Caco-2 (cell line): Measurements from ENCODE around the gene MZT2A. TPM values are rescaled to one million over a fixed set of nuclear protein-coding genes. Genes with fewer than 3 reads are reported as not detected.
"Not testable (repeated sequence)": the region's sequence is repeated elsewhere in the genome, so short reads cannot be mapped to it uniquely, and the experiment has no call there.

ENCODE experiments used
- BruUV-seq: library from RNA; stranded (reverse); fragments of 400-500 nt; replicated peaks from 2 replicates; lab custom pipeline; 2021; lab: Mats Ljungman, UMichigan
- CTCF ChIA-PET: fragments of 300-600 bp; sonication (Branson Sonifier 250); formaldehyde crosslinking; loops from one replicate; lab custom pipeline; 2022; ENCODE audit warnings: antibody characterized with exemption; lab: Charles Lee
- POLR2A ChIA-PET: fragments of 300-600 bp; sonication (Branson Sonifier 250); formaldehyde crosslinking; loops from one replicate; lab custom pipeline; 2022; ENCODE audit warnings: antibody characterized with exemption; lab: Charles Lee
- DNase-seq, 2 experiments: peaks; one replicate each; pipeline versions ENCODE4 v3.0.0 to v3.0.0-alpha.2; 2020 to 2022
- H3K27me3 ChIP-seq: replicated peaks from 2 replicates; pipeline ENCODE4 v1.6.0; 2011; ENCODE audit warnings: low read length; ENCODE audit not compliant: control insufficient read depth, insufficient read depth
- H3K36me3 ChIP-seq: 2 replicates; pipeline ENCODE4 v1.5.1; 2011; ENCODE audit warnings: low read length; ENCODE audit not compliant: control insufficient read depth, insufficient read depth
- H3K4me1 ChIP-seq: fragments of 250-450 bp; sonication (Bioruptor Pico); 2 replicates; pipeline ENCODE4 v1.5.1; 2020; ENCODE audit warnings: mild to moderate bottlenecking
- H3K4me3 ChIP-seq: 2 replicates; pipeline ENCODE4 v1.5.1; 2011; ENCODE audit warnings: low read depth, mild to moderate bottlenecking, control low read depth, low read length
- H3K9me3 ChIP-seq: fragments of 250-450 bp; sonication (Bioruptor Pico); 2 replicates; pipeline ENCODE4 v1.5.1; 2020; ENCODE audit warnings: mild to moderate bottlenecking, moderate library complexity
- H3K27ac Mint-ChIP-seq: one replicate; pipeline ENCODE4 v1.8.0; 2022; ENCODE audit warnings: mixed read lengths; ENCODE audit not compliant: unreplicated experiment
- H3K27me3 Mint-ChIP-seq: one replicate; pipeline ENCODE4 v1.8.0; 2022; ENCODE audit warnings: mixed read lengths; ENCODE audit not compliant: insufficient read depth, unreplicated experiment
- H3K36me3 Mint-ChIP-seq: one replicate; pipeline ENCODE4 v1.8.0; 2022; ENCODE audit warnings: mild to moderate bottlenecking, mixed read lengths; ENCODE audit not compliant: insufficient read depth, unreplicated experiment
- H3K4me1 Mint-ChIP-seq: one replicate; pipeline ENCODE4 v1.8.0; 2022; ENCODE audit warnings: low read depth, mixed read lengths; ENCODE audit not compliant: unreplicated experiment
- H3K4me3 Mint-ChIP-seq: one replicate; pipeline ENCODE4 v1.8.0; 2022; ENCODE audit warnings: mild to moderate bottlenecking, moderate library complexity, mixed read lengths; ENCODE audit not compliant: unreplicated experiment
- H3K9me3 Mint-ChIP-seq: one replicate; pipeline ENCODE4 v1.8.0; 2022; ENCODE audit warnings: mixed read lengths; ENCODE audit not compliant: unreplicated experiment
- intact Hi-C: fragments of 100-400 bp; cut with micrococcal nuclease; formaldehyde crosslinking; loops from one replicate; pipeline ENCODE4 v1.10.0; 2022; ENCODE audit not compliant: unreplicated experiment
- total RNA-seq: library from RNA; stranded (reverse); gene quantifications from 2 replicates; pipeline ENCODE4 v1.2.3, GENCODE V29; 2022

MZT2A gene
- total RNA-seq, 1 experiment from 2014 or later = 275 TPM

DNA sequence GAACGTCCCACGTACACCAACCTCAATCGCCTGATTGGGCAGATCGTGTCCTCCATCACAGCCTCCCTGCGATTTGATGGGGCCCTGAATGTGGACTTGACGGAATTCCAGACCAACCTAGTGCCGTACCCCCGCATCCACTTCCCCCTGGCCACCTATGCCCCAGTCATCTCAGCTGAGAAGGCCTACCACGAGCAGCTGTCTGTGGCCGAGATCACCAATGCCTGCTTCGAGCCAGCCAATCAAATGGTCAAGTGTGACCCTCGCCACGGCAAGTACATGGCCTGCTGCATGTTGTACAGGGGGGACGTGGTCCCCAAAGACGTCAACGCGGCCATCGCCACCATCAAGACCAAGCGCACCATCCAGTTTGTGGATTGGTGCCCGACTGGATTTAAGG lies 11.8 kb downstream of the MZT2A start:
- intact Hi-C loops, H3K36me3 Mint-ChIP-seq, DNase-seq, CTCF ChIA-PET, BruUV-seq, H3K27me3 Mint-ChIP-seq, H3K4me1 Mint-ChIP-seq, H3K4me3 ChIP-seq, H3K9me3 Mint-ChIP-seq, H3K27ac Mint-ChIP-seq, H3K9me3 ChIP-seq, H3K4me3 Mint-ChIP-seq, POLR2A ChIA-PET, H3K27me3 ChIP-seq, H3K4me1 ChIP-seq, H3K36me3 ChIP-seq: not testable (repeated sequence)

DNA sequence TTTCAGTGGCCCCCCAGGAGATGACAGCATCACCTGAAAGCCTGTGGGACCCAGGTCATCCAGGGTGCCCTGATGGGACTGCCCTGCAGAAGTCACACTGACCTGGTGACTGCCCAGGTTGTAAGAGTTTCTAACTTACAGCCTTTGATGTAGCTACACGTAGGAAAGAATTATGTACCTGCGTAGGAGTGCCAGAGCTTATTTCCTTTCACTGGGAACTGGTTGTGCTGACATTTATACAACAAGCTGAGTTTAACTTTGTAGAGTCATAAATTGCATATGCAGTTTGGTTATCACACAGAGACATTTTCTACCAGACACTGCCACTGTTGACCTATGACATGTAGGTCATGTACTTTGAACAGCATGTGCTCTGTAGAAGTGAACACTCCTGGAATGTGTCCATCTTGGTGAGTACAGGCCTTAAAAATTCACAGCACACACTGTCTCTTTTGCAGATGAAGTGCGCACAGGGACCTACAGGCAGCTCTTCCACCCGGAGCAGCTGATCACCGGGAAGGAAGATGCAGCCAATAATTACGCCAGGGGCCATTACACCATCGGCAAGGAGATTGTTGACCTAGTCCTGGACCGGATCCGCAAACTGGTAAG lies 13.2 kb downstream of the MZT2A start:
- BruUV-seq, H3K4me3 Mint-ChIP-seq, DNase-seq, H3K9me3 Mint-ChIP-seq, H3K36me3 ChIP-seq, H3K27me3 ChIP-seq, H3K4me1 ChIP-seq, POLR2A ChIA-PET, H3K27me3 Mint-ChIP-seq, H3K9me3 ChIP-seq, H3K4me3 ChIP-seq, intact Hi-C loops, H3K4me1 Mint-ChIP-seq, H3K36me3 Mint-ChIP-seq, H3K27ac Mint-ChIP-seq: not testable (repeated sequence)
- CTCF ChIA-PET = interaction anchor here (1.1 kb wide), 1 partner anchor 14 kb away, joined by 3 read pairs; no protein-coding TSS in a partner anchor

DNA sequence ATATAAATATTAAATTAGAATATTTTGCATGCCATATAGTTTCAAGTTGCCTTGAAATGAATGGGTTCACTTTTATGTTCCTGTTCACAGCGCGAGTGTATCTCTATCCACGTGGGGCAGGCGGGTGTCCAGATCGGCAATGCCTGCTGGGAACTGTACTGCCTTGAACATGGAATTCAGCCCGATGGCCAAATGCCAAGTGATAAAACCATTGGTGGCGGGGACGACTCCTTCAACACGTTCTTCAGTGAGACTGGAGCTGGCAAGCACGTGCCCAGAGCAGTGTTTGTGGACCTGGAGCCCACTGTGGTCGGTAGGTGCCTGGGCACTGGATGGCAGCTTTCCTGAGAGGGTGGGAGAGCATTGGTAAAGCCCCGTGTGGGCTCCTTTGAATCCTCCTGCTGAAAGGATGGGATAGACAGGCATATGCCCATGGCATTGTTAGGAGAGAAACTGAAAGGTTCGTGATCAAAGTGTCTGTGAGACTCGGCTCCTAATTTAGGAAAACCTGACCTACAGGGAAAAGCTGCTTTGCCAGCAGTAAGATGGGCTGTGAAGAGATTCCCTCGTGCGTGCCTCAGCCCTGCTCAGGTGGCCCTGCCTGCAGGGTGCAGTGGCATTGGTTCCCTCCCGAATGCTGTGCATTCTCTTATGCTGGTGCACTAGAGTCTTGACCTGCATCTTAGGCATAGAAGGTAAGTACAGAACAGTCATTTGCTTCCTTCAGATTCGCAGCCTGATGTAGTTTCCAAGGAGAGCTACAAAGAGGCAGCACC lies 13.9 kb downstream of the MZT2A start:
- H3K27me3 Mint-ChIP-seq, H3K9me3 Mint-ChIP-seq, intact Hi-C loops, BruUV-seq, H3K27ac Mint-ChIP-seq, H3K9me3 ChIP-seq, H3K4me1 Mint-ChIP-seq, H3K27me3 ChIP-seq, H3K36me3 ChIP-seq, DNase-seq, POLR2A ChIA-PET, H3K4me3 Mint-ChIP-seq, H3K36me3 Mint-ChIP-seq, H3K4me1 ChIP-seq, H3K4me3 ChIP-seq: not testable (repeated sequence)
- CTCF ChIA-PET = interaction anchor here (1.1 kb wide), 1 partner anchor 15 kb away, joined by 3 read pairs; no protein-coding TSS in a partner anchor

DNA sequence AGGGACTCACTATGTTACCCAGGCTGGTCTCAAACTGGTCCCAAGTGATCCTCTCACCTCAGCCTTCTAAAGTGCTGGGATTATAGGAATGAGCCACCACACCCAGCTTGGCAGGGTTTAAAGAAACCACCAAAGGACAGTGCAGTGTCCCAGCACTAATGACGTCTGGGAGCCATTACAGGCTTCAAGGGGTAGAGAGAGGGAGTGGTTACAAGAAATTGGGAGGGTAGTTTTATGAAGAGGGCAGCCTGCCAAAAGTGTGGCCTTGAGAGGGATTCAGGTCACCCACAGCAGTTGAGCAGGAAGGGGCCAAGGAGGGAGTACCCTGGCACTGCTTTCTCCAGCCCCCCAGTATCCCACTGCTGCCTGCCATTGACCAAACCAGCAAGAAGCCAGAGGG lies 15.0 kb downstream of the MZT2A start:
- H3K27me3 ChIP-seq, H3K27me3 Mint-ChIP-seq, DNase-seq, H3K4me3 Mint-ChIP-seq, BruUV-seq, H3K4me1 ChIP-seq, H3K9me3 Mint-ChIP-seq, H3K27ac Mint-ChIP-seq, H3K9me3 ChIP-seq, intact Hi-C loops, H3K36me3 Mint-ChIP-seq, H3K4me3 ChIP-seq, CTCF ChIA-PET, H3K36me3 ChIP-seq, H3K4me1 Mint-ChIP-seq, POLR2A ChIA-PET: not testable (repeated sequence)

DNA sequence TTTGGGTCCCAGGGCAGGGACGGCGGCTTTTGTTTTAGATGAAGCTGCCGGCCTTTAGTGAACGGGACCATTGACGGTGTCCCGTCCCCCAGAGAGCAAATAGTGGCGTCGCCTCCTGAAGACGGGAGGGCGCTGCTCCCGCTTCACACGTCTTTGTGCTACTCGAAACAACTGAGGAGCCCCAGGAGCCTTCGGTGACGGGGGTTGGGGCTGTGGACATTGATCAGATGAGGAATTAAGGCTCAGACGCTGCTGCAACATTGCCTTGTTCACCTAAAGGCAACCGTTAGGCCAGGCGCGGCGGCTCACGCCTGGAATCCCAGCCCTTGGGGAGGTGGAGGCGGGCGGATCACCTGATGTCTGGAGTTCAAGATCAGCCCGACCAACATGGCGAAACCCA lies 15.8 kb downstream of the MZT2A start:
- H3K27ac Mint-ChIP-seq, H3K36me3 Mint-ChIP-seq, H3K27me3 ChIP-seq, H3K4me1 ChIP-seq, POLR2A ChIA-PET, intact Hi-C loops, H3K27me3 Mint-ChIP-seq, BruUV-seq, H3K9me3 ChIP-seq, DNase-seq, H3K4me3 ChIP-seq, H3K9me3 Mint-ChIP-seq, H3K4me1 Mint-ChIP-seq, H3K36me3 ChIP-seq, H3K4me3 Mint-ChIP-seq: not testable (repeated sequence)
- CTCF ChIA-PET = interaction anchor here (0.7 kb wide), 1 partner anchor 49 kb away, joined by 3 read pairs; no protein-coding TSS in a partner anchor
